ENCODE data around the gene HIRA. TPM values are rescaled to one million over a fixed set of nuclear protein-coding genes. Genes with fewer than 3 reads are reported as not detected.

The HIRA gene
- total RNA-seq, 1 donor: 19.0 TPM

GRCh38 chr22:19377565-19378343, 53.8 kb downstream of the HIRA start:
- no peak overlapping the region for H3K4me3 ChIP-seq (ENCODE audit: low read depth, low read length)
- no peak for DNase-seq (ENCODE audit: low read depth)
- TF ChIP-seq CTCF (IDR thresholded peaks at IDR 0.05; ENCODE audit: insufficient read depth, low read depth, low read length): no peak

- no peak for TF ChIP-seq CTCF (IDR thresholded peaks at IDR 0.05; ENCODE audit: insufficient read depth, low read depth, low read length)
- H3K4me3 ChIP-seq (ENCODE audit: low read depth, low read length): no peak overlapping the region
- no peak for DNase-seq (ENCODE audit: low read depth)
Measured at GRCh38 chr22:19376971-19377370, 54.6 kb downstream of the HIRA start.

DNA sequence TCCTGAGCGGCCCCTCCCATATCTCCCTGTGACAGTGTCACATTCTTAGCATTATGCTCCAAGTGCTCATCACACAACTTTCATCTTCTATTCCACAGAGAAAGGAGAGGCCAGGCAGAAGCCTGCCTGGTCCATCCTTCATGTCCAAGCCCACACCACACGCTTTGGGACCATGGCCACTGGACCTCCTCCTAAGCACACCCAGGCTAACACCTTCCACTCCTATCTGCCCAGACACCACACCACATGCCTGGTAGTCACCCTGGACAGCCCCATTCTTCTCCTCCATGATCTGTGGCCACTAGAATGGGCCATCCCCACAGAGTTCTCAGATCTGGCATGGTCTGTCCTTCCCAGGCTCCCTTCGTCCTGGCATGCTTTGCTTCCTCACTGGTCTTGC, 55.3 kb downstream of the HIRA start:
- H3K4me3 ChIP-seq (ENCODE audit: low read depth, low read length): no peak overlapping the region
- TF ChIP-seq CTCF (IDR thresholded peaks at IDR 0.05; ENCODE audit: insufficient read depth, low read depth, low read length): no peak
- DNase-seq (ENCODE audit: low read depth): no peak

DNA sequence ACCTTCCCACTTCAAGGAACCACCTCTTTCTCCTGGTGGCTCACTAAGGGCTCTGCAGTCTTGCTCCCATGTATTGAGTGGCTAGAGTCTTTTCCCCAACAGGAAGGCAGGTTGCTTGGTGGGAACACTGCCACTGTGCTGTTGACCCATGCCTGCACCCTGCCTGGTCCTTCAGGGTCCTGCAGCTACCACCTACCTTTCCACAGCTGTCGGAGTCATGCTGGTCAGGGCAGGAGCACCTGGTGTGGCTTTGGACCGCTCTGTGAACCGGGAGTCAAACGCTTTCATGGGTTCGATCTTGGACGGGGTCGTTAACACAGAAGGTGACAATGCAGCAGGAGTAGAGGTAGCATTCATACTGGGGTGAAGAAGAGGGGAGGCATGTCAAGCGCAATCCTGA, 56.1 kb downstream of the HIRA start:
- H3K4me3 ChIP-seq (ENCODE audit: low read depth, low read length): no peak overlapping the region
- no peak for DNase-seq (ENCODE audit: low read depth)
- no peak for TF ChIP-seq CTCF (IDR thresholded peaks at IDR 0.05; ENCODE audit: insufficient read depth, low read depth, low read length)

- TF ChIP-seq CTCF (IDR thresholded peaks at IDR 0.05; ENCODE audit: insufficient read depth, low read depth, low read length): no peak
- no peak for DNase-seq (ENCODE audit: low read depth)
Measured at GRCh38 chr22:19374410-19374809, 57.1 kb downstream of the HIRA start.

DNA sequence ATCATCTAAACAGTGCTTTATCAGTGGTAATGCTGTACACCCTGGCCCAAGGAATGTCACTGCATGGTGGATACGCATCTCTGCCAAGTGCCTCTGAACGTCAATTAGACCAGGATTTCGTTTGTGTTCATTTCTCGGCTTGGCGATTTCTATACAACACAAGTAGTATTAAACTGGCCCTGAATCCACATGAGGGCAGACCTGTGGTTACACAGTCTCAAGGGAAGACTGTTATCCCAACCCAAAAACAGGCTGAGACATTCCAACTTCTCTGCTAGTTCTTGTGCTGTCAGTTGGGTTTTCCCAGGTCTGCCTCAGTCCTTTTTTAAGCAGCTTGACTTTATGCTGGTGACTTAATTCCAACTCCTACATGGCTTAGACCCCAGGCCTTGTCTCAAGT, 58.1 kb downstream of the HIRA start:
- no peak for TF ChIP-seq CTCF (IDR thresholded peaks at IDR 0.05; ENCODE audit: insufficient read depth, low read depth, low read length)
- no peak for DNase-seq (ENCODE audit: low read depth)
- no peak overlapping the region for H3K4me3 ChIP-seq (ENCODE audit: low read depth, low read length)

More at GRCh38 chr22:19374410-19374809, 57.1 kb downstream of the HIRA start:
- no peak overlapping the region for H3K4me3 ChIP-seq (ENCODE audit: low read depth, low read length)

GRCh38 chr22:19371893-19372292, 59.6 kb downstream of the HIRA start:
- DNase-seq (ENCODE audit: low read depth): no peak
- no peak for TF ChIP-seq CTCF (IDR thresholded peaks at IDR 0.05; ENCODE audit: insufficient read depth, low read depth, low read length)

More at GRCh38 chr22:19371893-19372292, 59.6 kb downstream of the HIRA start:
- H3K4me3 ChIP-seq (ENCODE audit: low read depth, low read length): no peak overlapping the region

All from fibroblast of villous mesenchyme (primary cell).